Pancreas (tissue), 10 donors: ENCODE measurements around the gene FOS. TPM values are rescaled to one million over a fixed set of nuclear protein-coding genes. Genes with fewer than 3 reads are reported as not detected.
A peak's percentile ranks its signal among the peaks of the same experiment; 100 is the strongest.
"Not testable (repeated sequence)": the region's sequence is repeated elsewhere in the genome, so short reads cannot be mapped to it uniquely, and the experiment has no call there.

Source experiments
- ATAC-seq, 4 donors: fragments of 200-7000 bp; cut with Tn5 transposase; one replicate each; pipeline versions ENCODE4 v1.8.0 to v1.9.1; 2020; ENCODE audit warnings: mild to moderate bottlenecking in 4 of 4, moderate library complexity in 4 of 4
- DNase-seq, 6 donors: peaks; one replicate each; pipeline ENCODE4 v3.0.0-alpha.2; 2020
- FAIRE-seq: peaks from 2 replicates; lab custom pipeline; 2012; peaks lifted over from hg19 to GRCh38; lab: Jason Lieb, UNC
- H3K27ac ChIP-seq, 4 donors: fragments of 200-600 bp; sonication (generic); 1 replicate in 3 of 4; 2 replicates in 1 of 4; pipeline versions ENCODE4 v1.5.0 to v1.8.0; 2020
- H3K27me3 ChIP-seq, 4 donors: fragments of 200-600 bp; one replicate each; pipeline ENCODE4 v1.8.0; 2021
- H3K36me3 ChIP-seq, 3 donors: fragments of 200-600 bp; sonication (generic) in 1 of 3; one replicate each; pipeline versions ENCODE4 v1.5.0 to v1.8.0; 2020 to 2021
- H3K4me1 ChIP-seq, 3 donors: fragments of 200-600 bp; one replicate each; pipeline ENCODE4 v1.8.0; 2021
- H3K4me3 ChIP-seq, 4 donors: fragments of 200-600 bp; sonication (generic) in 2 of 4; one replicate each; pipeline versions ENCODE4 v1.5.0 to v1.8.0; 2020 to 2021
- H3K9me3 ChIP-seq, 4 donors: fragments of 200-600 bp; one replicate each; pipeline ENCODE4 v1.8.0; 2021
- CTCF ChIP-seq, 4 donors: fragments of 200-600 bp; sonication (generic) in 3 of 4; IDR thresholded peaks; one replicate each; pipeline versions ENCODE4 v1.5.0 to v1.8.0; 2021; ENCODE audit warnings: antibody characterized with exemption in 4 of 4
- WGBS, 2 donors: extraction: QIAGEN DNeasy Blood & Tissue Kit; methylation state at CpG; one replicate each; pipeline ENCODE4 v1.1.7; 2013; 5-methylcytosine and 5-hydroxymethylcytosine counted together
- intact Hi-C, 3 donors: fragments of 100-400 bp; cut with DNase I; formaldehyde crosslinking; loops; one replicate each; pipeline versions ENCODE4 v1.11.1 to v1.14.2; 2022
- polyA plus RNA-seq, 2 donors: library from polyadenylated mRNA; stranded (reverse); fragments of 200-250 nt; gene quantifications; one replicate each; pipeline ENCODE4 v1.2.3, GENCODE V29; 2013
- total RNA-seq, 6 donors: library from RNA; stranded (reverse); fragmentation: NEBNext Ultra II Directional in 4 of 6; extraction: Animal tissue kit (Norgen Biotek cat#: 25700) in 4 of 6; gene quantifications; one replicate each; pipeline versions ENCODE4 v1.2.1 to v1.2.4, GENCODE V29; 2021 to 2023
- donor health status: healthy with polysubstance abuse.
- donor health status: DM: no; HTN: no; CAD: no; lungs with moderate emphysema.
- donor health status: DM: no; HTN: no; CAD: no.
- donor health status: control.
- donor health status: control.
- donor health status: Bipolar disorder and iron deficiency.
- donor health status: DM: yes; HTN: yes; CAD: no.
- donor health status: DM: no; HTN: no; CAD: no.
- donor health status: DM: no; HTN: no; CAD: no.
- donor health status: DM: yes; HTN: yes; CAD: no.

FOS gene
- total and polyA plus RNA-seq, 8 donors, result 56.4 to 303 (median 98.2) TPM

GRCh38 chr14:75232191-75232590 is 46.4 kb upstream of the FOS start:
- TF ChIP-seq CTCF (IDR thresholded peaks at IDR 0.05), result no peak
- FAIRE-seq (no peak), ATAC-seq (no peak), DNase-seq (no peak)
- Histone ChIP-seq H3K27ac (no peak overlapping the region), H3K4me3 (no peak overlapping the region), H3K9me3 (no peaks in the 10 kb centered on the region), H3K4me1 (peaks cover 0 to 13% (median 12%) of the 10 kb centered on the region in 3 donors), H3K27me3 (no peaks in the 10 kb centered on the region), H3K36me3 (no peaks in the 10 kb centered on the region)
- intact Hi-C loops, result no loop called here
- WGBS, 2 donors, result 85 to 90% methylated on average over 1 of the region's 1 CpG

GRCh38 chr14:75232597-75232996 is 46.0 kb upstream of the FOS start:
- DNase-seq (no peak), FAIRE-seq (no peak), ATAC-seq (no peak)
- TF ChIP-seq CTCF (IDR thresholded peaks at IDR 0.05), result no peak
- Histone ChIP-seq H3K36me3 (no peaks in the 10 kb centered on the region), H3K4me3 (no peak overlapping the region), H3K27ac (no peak overlapping the region), H3K4me1 (peaks cover 0 to 13% (median 12%) of the 10 kb centered on the region in 3 donors), H3K27me3 (no peaks in the 10 kb centered on the region), H3K9me3 (no peaks in the 10 kb centered on the region)
- intact Hi-C loops, result no loop called here
- 81 to 84% methylated on average over 2 of the region's 2 CpGs for WGBS, 2 donors

GRCh38 chr14:75234173-75235115 is 44.2 kb upstream of the FOS start:
- Histone ChIP-seq H3K4me3 (no peak overlapping the region), H3K4me1 (peaks cover 0 to 16% (median 11%) of the 10 kb centered on the region in 3 donors), H3K27me3 (no peaks in the 10 kb centered on the region), H3K9me3 (no peaks in the 10 kb centered on the region), H3K36me3 (no peaks in the 10 kb centered on the region), H3K27ac (peak overlapping the region in 1 of 4 donors; percentile 14)
- ATAC-seq (peak in 2 of 4 donors; percentile 17 to 71), DNase-seq (peak in 1 of 6 donors; percentile 67), FAIRE-seq (no peak)
- WGBS, 2 donors, result 82 to 89% methylated on average over 19 of the region's 19 CpGs
- intact Hi-C loops, result no loop called here
- no peak for TF ChIP-seq CTCF (IDR thresholded peaks at IDR 0.05)

GRCh38 chr14:75235198-75235597 is 43.4 kb upstream of the FOS start:
- H3K27ac ChIP-seq, result peak overlapping the region in 1 of 4 donors; percentile 14
- intact Hi-C loops, H3K9me3 ChIP-seq, DNase-seq, FAIRE-seq, H3K4me1 ChIP-seq, H3K36me3 ChIP-seq, H3K27me3 ChIP-seq, ATAC-seq, H3K4me3 ChIP-seq: not testable (repeated sequence)
- WGBS, 2 donors, result 91 to 96% methylated on average over 7 of the region's 7 CpGs

- H3K36me3 ChIP-seq, result no peaks in the 10 kb centered on the region
- ATAC-seq, result no peak
- FAIRE-seq, result no peak
- H3K27me3 ChIP-seq, result no peaks in the 10 kb centered on the region
- TF ChIP-seq CTCF (IDR thresholded peaks at IDR 0.05), result no peak
- intact Hi-C loops, result no loop called here
- H3K9me3 ChIP-seq, result no peaks in the 10 kb centered on the region
- no peak overlapping the region for H3K27ac ChIP-seq
- 91 to 93% methylated on average over 6 of the region's 6 CpGs for WGBS, 2 donors
- DNase-seq, result no peak
- H3K4me3 ChIP-seq, result no peak overlapping the region
- peaks cover 0 to 5% (median 5%) of the 10 kb centered on the region in 3 donors for H3K4me1 ChIP-seq
Observed at GRCh38 chr14:75236467-75236866, 42.2 kb upstream of the FOS start.
